ENCODE results near the gene MSL1. TPM values are rescaled to one million over a fixed set of nuclear protein-coding genes. Genes with fewer than 3 reads are reported as not detected.

MSL1 gene
- total RNA-seq, 1 donor from 2014 or later, result 46.8 TPM

GRCh38 chr17:40089077-40089895, 32.5 kb upstream of the MSL1 start:
- no peak for DNase-seq
- no peak for ATAC-seq (ENCODE audit: poor library complexity)
- intact Hi-C loops (cut with DNase I), result no loop called here

- DNase-seq (peak; percentile 66), ATAC-seq (ENCODE audit: poor library complexity) (peak; percentile 20)
- intact Hi-C loops (cut with DNase I), result no loop called here
Measured at GRCh38 chr17:40090237-40091119, 31.3 kb upstream of the MSL1 start.

- no peak for ATAC-seq (ENCODE audit: poor library complexity)
- peak; percentile 45 for DNase-seq
- intact Hi-C loops (cut with DNase I), result no loop called here
Measured at GRCh38 chr17:40091691-40092397, 29.9 kb upstream of the MSL1 start.

- ATAC-seq (ENCODE audit: poor library complexity) (no peak), DNase-seq (peak; percentile 14)
- intact Hi-C loops (cut with DNase I), result no loop called here
Measured at GRCh38 chr17:40092581-40092980, 29.2 kb upstream of the MSL1 start.

- intact Hi-C loops (cut with DNase I), result no loop called here
- ATAC-seq (ENCODE audit: poor library complexity) (no peak), DNase-seq (peak; percentile 40)
Measured at GRCh38 chr17:40093005-40093579, 28.7 kb upstream of the MSL1 start.

- intact Hi-C loops (cut with DNase I), result no loop called here
- peak; percentile 35 for ATAC-seq (ENCODE audit: poor library complexity)
- peak; percentile 59 for DNase-seq
Measured at GRCh38 chr17:40093580-40094201, 28.1 kb upstream of the MSL1 start.

GRCh38 chr17:40094874-40095273, 26.9 kb upstream of the MSL1 start:
- ATAC-seq (ENCODE audit: poor library complexity) (no peak), DNase-seq (peak; percentile 44)
- intact Hi-C loops (cut with DNase I), result no loop called here

GRCh38 chr17:40095351-40095943, 26.3 kb upstream of the MSL1 start:
- ATAC-seq (ENCODE audit: poor library complexity), result no peak
- intact Hi-C loops (cut with DNase I), result no loop called here

GRCh38 chr17:40095944-40096791, 25.6 kb upstream of the MSL1 start:
- no peak for ATAC-seq (ENCODE audit: poor library complexity)
- DNase-seq, result peak; percentile 72
- intact Hi-C loops (cut with DNase I), result no loop called here

More at GRCh38 chr17:40095351-40095943, 26.3 kb upstream of the MSL1 start:
- peak; percentile 53 for DNase-seq

GRCh38 chr17:40097087-40097486, 24.7 kb upstream of the MSL1 start:
- no peak for ATAC-seq (ENCODE audit: poor library complexity)
- intact Hi-C loops (cut with DNase I), result no loop called here
- peak; percentile 43 for DNase-seq

- intact Hi-C loops (cut with DNase I), result no loop called here
- DNase-seq (peak; percentile 79), ATAC-seq (ENCODE audit: poor library complexity) (peak; percentile 19)
Measured at GRCh38 chr17:40097931-40098845, 23.6 kb upstream of the MSL1 start.

GRCh38 chr17:40098846-40099618, 22.7 kb upstream of the MSL1 start:
- intact Hi-C loops (cut with DNase I), result no loop called here
- peak; percentile 82 for ATAC-seq (ENCODE audit: poor library complexity)

GRCh38 chr17:40099619-40100418, 22.0 kb upstream of the MSL1 start:
- DNase-seq (peak; percentile 48), ATAC-seq (ENCODE audit: poor library complexity) (peak; percentile 4)
- intact Hi-C loops (cut with DNase I), result loop anchor here (5.0 kb wide), 1 partner anchor 33 kb away; no protein-coding TSS in a partner anchor

More at GRCh38 chr17:40098846-40099618, 22.7 kb upstream of the MSL1 start:
- peak; percentile 100 for DNase-seq

- intact Hi-C loops (cut with DNase I), result loop anchor here (5.0 kb wide), 1 partner anchor 33 kb away; no protein-coding TSS in a partner anchor
- no peak for ATAC-seq (ENCODE audit: poor library complexity)
- DNase-seq, result no peak
Measured at GRCh38 chr17:40100419-40100668, 21.4 kb upstream of the MSL1 start, which contains the start of gene NR1D1. Gene NR1D1 (minus strand): TSS chr17:40100589. CDS start chr17:40100094, 495 bp downstream.
